Activated CD4-positive, alpha-beta T cell treated with anti-CD3 and anti-CD28 coated beads, Interleukin-2, amount 10 ng/mL, durations not matched to agents 24 days and 14 days (primary cell): ENCODE data around the gene EVX2. TPM values are rescaled to one million over a fixed set of nuclear protein-coding genes. Genes with fewer than 3 reads are reported as not detected.

ENCODE experiments used
- DNase-seq: peaks from one replicate; pipeline ENCODE4 v3.0.0; 2022
- H3K27ac Mint-ChIP-seq: one replicate; pipeline ENCODE4 v1.8.0; 2022; ENCODE audit warnings: mild to moderate bottlenecking, mixed read lengths
- H3K27me3 Mint-ChIP-seq: one replicate; pipeline ENCODE4 v1.8.0; 2022; ENCODE audit warnings: mixed read lengths
- H3K36me3 Mint-ChIP-seq: one replicate; pipeline ENCODE4 v1.8.0; 2022; ENCODE audit warnings: low read depth, mild to moderate bottlenecking, mixed read lengths
- H3K4me1 Mint-ChIP-seq: one replicate; pipeline ENCODE4 v1.8.0; 2021; ENCODE audit warnings: mixed read lengths
- H3K4me3 Mint-ChIP-seq: one replicate; pipeline ENCODE4 v1.8.0; 2022; ENCODE audit warnings: mild to moderate bottlenecking, moderate library complexity, mixed read lengths
- H3K9me3 Mint-ChIP-seq: one replicate; pipeline ENCODE4 v1.8.0; 2021; ENCODE audit warnings: mixed read lengths
- intact Hi-C: fragments of 100-400 bp; cut with micrococcal nuclease; formaldehyde crosslinking; loops from one replicate; pipeline ENCODE4 v1.15.1; 2023
- total RNA-seq: library from RNA; stranded (reverse); gene quantifications from 2 replicates; pipeline ENCODE4 v1.2.3, GENCODE V29; 2022

Gene EVX2
- total RNA-seq, 1 donor from 2014 or later = not detected

GRCh38 chr2:176117162-176117822 is 33.5 kb upstream of the EVX2 start:
- DNase-seq = no peak
- Mint-ChIP-seq H3K4me1 (peaks cover 4% of the 10 kb centered on the region), H3K36me3 (peaks cover 3% of the 10 kb centered on the region), H3K4me3 (no peak overlapping the region), H3K9me3 (peaks cover 7% of the 10 kb centered on the region), H3K27me3 (peaks cover 80% of the 10 kb centered on the region), H3K27ac (no peak overlapping the region)
- intact Hi-C loops = no loop called here

GRCh38 chr2:176115883-176116813 is 32.4 kb upstream of the EVX2 start, which contains the start of gene HOXD10:
TSS of gene HOXD10 (plus strand) at chr2:176116778. CDS start at chr2:176116834, 56 bp downstream.
- Mint-ChIP-seq H3K9me3 (peaks cover 7% of the 10 kb centered on the region), H3K27ac (peak within 1 kb of the TSS; percentile 29), H3K4me1 (peaks cover 6% of the 10 kb centered on the region), H3K36me3 (peaks cover 3% of the 10 kb centered on the region), H3K27me3 (peaks cover 86% of the 10 kb centered on the region), H3K4me3 (no peak within 1 kb of the TSS)
- intact Hi-C loops = no loop called here
- DNase-seq = no peak

- Mint-ChIP-seq H3K4me3 (no peak overlapping the region), H3K36me3 (peaks cover 3% of the 10 kb centered on the region), H3K27me3 (peaks cover 86% of the 10 kb centered on the region), H3K9me3 (peaks cover 7% of the 10 kb centered on the region), H3K4me1 (peaks cover 7% of the 10 kb centered on the region), H3K27ac (no peak overlapping the region)
- intact Hi-C loops = no loop called here
- no peak for DNase-seq
Measured at GRCh38 chr2:176114930-176115625, 31.3 kb upstream of the EVX2 start.

- Mint-ChIP-seq H3K27me3 (peaks cover 86% of the 10 kb centered on the region), H3K27ac (no peak overlapping the region), H3K4me3 (no peak overlapping the region), H3K9me3 (peaks cover 10% of the 10 kb centered on the region), H3K36me3 (peaks cover 3% of the 10 kb centered on the region), H3K4me1 (peaks cover 7% of the 10 kb centered on the region)
- intact Hi-C loops = no loop called here
- DNase-seq = no peak
Measured at GRCh38 chr2:176114120-176114929, 30.6 kb upstream of the EVX2 start.

- H3K4me1 Mint-ChIP-seq = peaks cover 3% of the 10 kb centered on the region
- DNase-seq = no peak
- peaks cover 82% of the 10 kb centered on the region for H3K27me3 Mint-ChIP-seq
- H3K4me3 Mint-ChIP-seq = no peak overlapping the region
- H3K9me3 Mint-ChIP-seq = peaks cover 8% of the 10 kb centered on the region
- peak overlapping the region; percentile 73 for H3K27ac Mint-ChIP-seq
- intact Hi-C loops = no loop called here
- H3K36me3 Mint-ChIP-seq = no peaks in the 10 kb centered on the region
Measured at GRCh38 chr2:176112375-176113302, 28.9 kb upstream of the EVX2 start.

- Mint-ChIP-seq H3K4me3 (no peak overlapping the region), H3K36me3 (no peaks in the 10 kb centered on the region), H3K9me3 (peaks cover 6% of the 10 kb centered on the region), H3K4me1 (peaks cover 3% of the 10 kb centered on the region), H3K27ac (peak overlapping the region; percentile 56), H3K27me3 (peaks cover 79% of the 10 kb centered on the region)
- DNase-seq = no peak
- intact Hi-C loops = loop anchor here (2.0 kb wide), 3 partner anchors 17 to 47 kb away; partner anchors contain the start of genes EVX2 and HOXD8
Measured at GRCh38 chr2:176111846-176112374, 28.1 kb upstream of the EVX2 start.

- intact Hi-C loops = loop anchor here (2.0 kb wide), 3 partner anchors 18 to 48 kb away; partner anchors contain the start of genes EVX2 and HOXD8
- Mint-ChIP-seq H3K4me3 (no peak overlapping the region), H3K9me3 (peaks cover 6% of the 10 kb centered on the region), H3K27ac (peak overlapping the region; percentile 12), H3K36me3 (peaks cover 1% of the 10 kb centered on the region), H3K4me1 (peaks cover 5% of the 10 kb centered on the region), H3K27me3 (peaks cover 76% of the 10 kb centered on the region)
- DNase-seq = no peak
Measured at GRCh38 chr2:176111309-176111663, 27.5 kb upstream of the EVX2 start.

GRCh38 chr2:176110415-176111308 is 26.9 kb upstream of the EVX2 start:
- intact Hi-C loops = loop anchor here (2.0 kb wide), 3 partner anchors 18 to 48 kb away; partner anchors contain the start of genes EVX2 and HOXD8
- peaks cover 8% of the 10 kb centered on the region for H3K4me1 Mint-ChIP-seq

GRCh38 chr2:176109946-176110345 is 26.2 kb upstream of the EVX2 start:
- Mint-ChIP-seq H3K27ac (no peak overlapping the region), H3K36me3 (peaks cover 7% of the 10 kb centered on the region), H3K4me3 (no peak overlapping the region), H3K27me3 (peaks cover 80% of the 10 kb centered on the region), H3K4me1 (peaks cover 8% of the 10 kb centered on the region), H3K9me3 (peaks cover 9% of the 10 kb centered on the region)
- no peak for DNase-seq
- intact Hi-C loops = loop anchor here (2.0 kb wide), 3 partner anchors 19 to 49 kb away; partner anchors contain the start of genes EVX2 and HOXD8

More at GRCh38 chr2:176110415-176111308, 26.9 kb upstream of the EVX2 start:
- DNase-seq = no peak
- H3K9me3 Mint-ChIP-seq = peaks cover 9% of the 10 kb centered on the region
- peaks cover 77% of the 10 kb centered on the region for H3K27me3 Mint-ChIP-seq
- H3K4me3 Mint-ChIP-seq = no peak overlapping the region
- peak overlapping the region; percentile 12 for H3K27ac Mint-ChIP-seq
- peaks cover 4% of the 10 kb centered on the region for H3K36me3 Mint-ChIP-seq

- DNase-seq = no peak
- H3K4me3 Mint-ChIP-seq = no peak overlapping the region
- H3K4me1 Mint-ChIP-seq = peaks cover 8% of the 10 kb centered on the region
- H3K27ac Mint-ChIP-seq = peak overlapping the region; percentile 75
- peaks cover 8% of the 10 kb centered on the region for H3K36me3 Mint-ChIP-seq
- peaks cover 9% of the 10 kb centered on the region for H3K9me3 Mint-ChIP-seq
- intact Hi-C loops = no loop called here
- peaks cover 84% of the 10 kb centered on the region for H3K27me3 Mint-ChIP-seq
Measured at GRCh38 chr2:176109192-176109901, 25.6 kb upstream of the EVX2 start.

GRCh38 chr2:176107731-176108181 is 24.0 kb upstream of the EVX2 start:
- Mint-ChIP-seq H3K27me3 (peaks cover 81% of the 10 kb centered on the region), H3K9me3 (peaks cover 9% of the 10 kb centered on the region), H3K27ac (no peak overlapping the region), H3K4me3 (no peak overlapping the region), H3K4me1 (peaks cover 8% of the 10 kb centered on the region), H3K36me3 (peaks cover 8% of the 10 kb centered on the region)
- DNase-seq = no peak
- intact Hi-C loops = no loop called here
